Subcutaneous adipose tissue (tissue), 4 donors: ENCODE measurements around the gene DCC. TPM values are rescaled to one million over a fixed set of nuclear protein-coding genes. Genes with fewer than 3 reads are reported as not detected.

Experiments
- CTCF ChIP-seq: fragments of 450-650 bp; IDR thresholded peaks from one replicate; pipeline ENCODE4 v1.5.1; 2016; ENCODE audit warnings: low read depth, mild to moderate bottlenecking, control low read depth, antibody characterized with exemption, moderate library complexity
- small RNA-seq: library from RNA; depleted of rRNA; stranded (forward); fragments of <200 nt; gene quantifications from one replicate; pipeline ENCODE3, GENCODE V24; 2016
- total RNA-seq, 4 donors: library from RNA; depleted of rRNA; stranded (reverse); fragments of >200 nt; gene quantifications; one replicate each; pipeline ENCODE4 v1.1.0, GENCODE V29; 2016

DCC gene
- total RNA-seq, 4 donors from 2014 or later, result not detected

GRCh38 chr18:53544917-53545316 is 1204.9 kb downstream of the DCC start:
- no peak for TF ChIP-seq CTCF

- no peak for TF ChIP-seq CTCF
These were observed 1212.0 kb downstream of the DCC start for GRCh38 chr18:53551868-53552426.

- no peak for TF ChIP-seq CTCF
These were observed 1213.0 kb downstream of the DCC start for GRCh38 chr18:53553030-53553429.

GRCh38 chr18:53556450-53556849 is 1216.5 kb downstream of the DCC start:
- no peak for TF ChIP-seq CTCF

GRCh38 chr18:53560546-53560945 is 1220.5 kb downstream of the DCC start:
- no peak for TF ChIP-seq CTCF

- no peak for TF ChIP-seq CTCF
These were observed 1226.6 kb downstream of the DCC start for GRCh38 chr18:53566626-53567025.

GRCh38 chr18:53567929-53568574 is 1228.1 kb downstream of the DCC start:
- TF ChIP-seq CTCF, result no peak

Small RNAs within 50 kb of the gene (small RNA-seq; reads per million reads assigned to genes)
- gene AC011155.1, result not detected
- gene MIR4528, result not detected
